ENCODE measurements around the gene SFR1.

SFR1 gene

DNA sequence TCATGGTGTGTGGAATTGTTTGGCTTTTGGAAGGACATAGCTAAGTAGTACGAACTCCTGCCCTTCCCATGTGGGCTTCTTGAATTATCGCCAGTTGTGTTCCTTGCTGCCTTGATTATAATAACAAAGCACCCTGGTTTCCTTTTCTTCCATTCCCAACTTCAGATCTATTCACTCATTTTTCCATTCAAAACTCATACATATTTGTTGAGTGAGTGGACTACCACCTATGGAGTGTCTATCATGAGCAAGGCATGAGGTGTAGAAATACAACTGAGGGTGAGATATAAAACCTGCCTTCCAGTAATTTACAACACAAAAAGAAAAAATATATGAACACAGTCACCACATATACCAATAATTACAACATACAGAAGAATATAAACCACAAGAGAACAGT, 31.4 kb upstream of the SFR1 start:
- Histone ChIP-seq H3K27me3 (ENCODE audit: control insufficient read depth in 1 of 2, insufficient read depth in 1 of 2, low read length in 2 of 2) (no peaks in the 10 kb centered on the region), H2AFZ (ENCODE audit: low read depth, low read length) (no peak overlapping the region), H3K36me3 (ENCODE audit: control insufficient read depth in 1 of 2, insufficient read depth in 2 of 2, low read depth in 1 of 2, low read length in 2 of 2) (no peaks in the 10 kb centered on the region), H2BK5ac (ENCODE audit: low read depth, low read length, poor library complexity, severe bottlenecking) (no peak overlapping the region), H3K4me3 (ENCODE audit: insufficient read depth in 1 of 2, low read depth in 1 of 2, low read length in 2 of 2) (no peak overlapping the region), H3K79me1 (replicated peaks; ENCODE audit: low read length, poor library complexity, severe bottlenecking) (no peaks in the 10 kb centered on the region), H3K4me2 (ENCODE audit: low read length, poor library complexity, severe bottlenecking) (no peak overlapping the region), H4K91ac (ENCODE audit: low read length) (no peak overlapping the region), H3K9me3 (ENCODE audit: control insufficient read depth, low read length) (peaks cover 23% of the 10 kb centered on the region), H3K18ac (ENCODE audit: low read depth in 1 of 2, low read length in 2 of 2) (no peak overlapping the region), H3K27ac (ENCODE audit: low read length, poor library complexity, severe bottlenecking) (peak overlapping the region; percentile 36), H3K9ac (ENCODE audit: low read length) (no peak overlapping the region), H2AK5ac (ENCODE audit: low read length, severe bottlenecking) (no peak overlapping the region), H3K23ac (ENCODE audit: low read length in 2 of 2) (no peak overlapping the region), H3K4ac (ENCODE audit: low read depth in 1 of 2, low read length in 2 of 2) (no peak overlapping the region), H3K14ac (ENCODE audit: low read length in 2 of 2) (no peak overlapping the region), H4K8ac (ENCODE audit: low read length) (no peak overlapping the region), H3K4me1 (ENCODE audit: control insufficient read depth, insufficient read depth, low read depth, low read length) (peaks cover 6% of the 10 kb centered on the region), H2BK15ac (ENCODE audit: low read depth, poor library complexity, severe bottlenecking) (no peak overlapping the region), H2BK12ac (ENCODE audit: low read length in 2 of 2) (no peak overlapping the region), H2BK120ac (ENCODE audit: low read depth, low read length) (no peak overlapping the region)
- WGBS: 77% methylated on average over 2 of the region's 2 CpGs
- DNase-seq: no peak

DNA sequence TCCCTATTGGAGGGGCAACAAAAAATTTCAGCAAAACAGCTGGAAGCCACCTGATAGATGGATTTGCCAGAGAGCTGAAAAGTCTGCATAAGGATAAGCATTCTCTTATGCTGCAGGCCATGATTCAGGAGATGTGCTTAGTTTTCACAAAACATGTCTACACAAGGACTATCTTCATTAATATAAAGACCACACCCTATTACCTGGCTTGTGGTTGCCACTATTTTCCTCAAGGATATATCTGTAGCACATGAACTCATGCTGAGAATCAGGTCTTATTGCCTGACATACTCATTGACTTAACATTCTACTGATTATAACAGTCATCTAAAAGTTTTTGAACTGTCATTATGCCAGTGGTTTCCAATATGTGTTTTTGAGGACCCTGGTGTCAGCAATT, 29.2 kb upstream of the SFR1 start:
- Histone ChIP-seq H3K4me3 (ENCODE audit: insufficient read depth in 1 of 2, low read depth in 1 of 2, low read length in 2 of 2) (peak overlapping the region in 1 of 2 experiments; percentile 41), H2BK5ac (ENCODE audit: low read depth, low read length, poor library complexity, severe bottlenecking) (no peak overlapping the region), H3K27ac (ENCODE audit: low read length, poor library complexity, severe bottlenecking) (no peak overlapping the region), H2BK12ac (ENCODE audit: low read length in 2 of 2) (no peak overlapping the region), H4K91ac (ENCODE audit: low read length) (no peak overlapping the region), H3K4me2 (ENCODE audit: low read length, poor library complexity, severe bottlenecking) (no peak overlapping the region), H3K14ac (ENCODE audit: low read length in 2 of 2) (no peak overlapping the region), H3K36me3 (ENCODE audit: control insufficient read depth in 1 of 2, insufficient read depth in 2 of 2, low read depth in 1 of 2, low read length in 2 of 2) (no peaks in the 10 kb centered on the region), H2AK5ac (ENCODE audit: low read length, severe bottlenecking) (no peak overlapping the region), H2BK15ac (ENCODE audit: low read depth, poor library complexity, severe bottlenecking) (no peak overlapping the region), H3K9ac (ENCODE audit: low read length) (no peak overlapping the region), H3K79me1 (replicated peaks; ENCODE audit: low read length, poor library complexity, severe bottlenecking) (no peaks in the 10 kb centered on the region), H3K18ac (ENCODE audit: low read depth in 1 of 2, low read length in 2 of 2) (no peak overlapping the region), H3K23ac (ENCODE audit: low read length in 2 of 2) (no peak overlapping the region), H3K9me3 (ENCODE audit: control insufficient read depth, low read length) (peaks cover 30% of the 10 kb centered on the region), H2BK120ac (ENCODE audit: low read depth, low read length) (no peak overlapping the region), H3K4ac (ENCODE audit: low read depth in 1 of 2, low read length in 2 of 2) (no peak overlapping the region), H3K27me3 (ENCODE audit: control insufficient read depth in 1 of 2, insufficient read depth in 1 of 2, low read length in 2 of 2) (no peaks in the 10 kb centered on the region), H4K8ac (ENCODE audit: low read length) (no peak overlapping the region), H3K4me1 (ENCODE audit: control insufficient read depth, insufficient read depth, low read depth, low read length) (peaks cover 2% of the 10 kb centered on the region), H2AFZ (ENCODE audit: low read depth, low read length) (no peak overlapping the region)
- DNase-seq: no peak

DNA sequence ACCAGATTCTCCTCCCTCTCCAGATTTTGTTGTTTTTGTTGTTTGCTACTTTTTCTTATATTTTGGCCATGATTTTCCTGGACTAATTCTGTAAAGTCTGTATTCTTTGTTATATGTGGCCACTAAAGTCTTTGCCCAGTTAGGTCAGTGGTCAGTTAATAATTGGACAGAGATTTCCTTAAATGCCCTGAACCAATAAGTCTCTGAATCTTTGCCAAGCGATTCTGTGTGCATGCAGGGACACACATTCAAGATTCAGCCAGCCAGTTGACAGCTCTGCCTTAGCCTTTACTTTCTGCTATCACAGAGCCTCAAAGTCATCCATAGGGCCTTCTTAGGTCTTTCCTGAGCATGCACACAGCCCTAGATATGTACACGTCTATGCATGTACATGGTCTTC, 25.3 kb upstream of the SFR1 start:
- Histone ChIP-seq H3K9me3 (ENCODE audit: control insufficient read depth, low read length) (peaks cover 22% of the 10 kb centered on the region), H3K14ac (ENCODE audit: low read length in 2 of 2) (no peak overlapping the region), H3K4me2 (ENCODE audit: low read length, poor library complexity, severe bottlenecking) (no peak overlapping the region), H3K27me3 (ENCODE audit: control insufficient read depth in 1 of 2, insufficient read depth in 1 of 2, low read length in 2 of 2) (no peaks in the 10 kb centered on the region), H3K18ac (ENCODE audit: low read depth in 1 of 2, low read length in 2 of 2) (no peak overlapping the region), H3K4ac (ENCODE audit: low read depth in 1 of 2, low read length in 2 of 2) (no peak overlapping the region), H2BK15ac (ENCODE audit: low read depth, poor library complexity, severe bottlenecking) (no peak overlapping the region), H3K79me1 (replicated peaks; ENCODE audit: low read length, poor library complexity, severe bottlenecking) (no peaks in the 10 kb centered on the region), H3K9ac (ENCODE audit: low read length) (no peak overlapping the region), H3K4me1 (ENCODE audit: control insufficient read depth, insufficient read depth, low read depth, low read length) (no peaks in the 10 kb centered on the region), H2AFZ (ENCODE audit: low read depth, low read length) (no peak overlapping the region), H4K91ac (ENCODE audit: low read length) (no peak overlapping the region), H2BK120ac (ENCODE audit: low read depth, low read length) (no peak overlapping the region), H3K36me3 (ENCODE audit: control insufficient read depth in 1 of 2, insufficient read depth in 2 of 2, low read depth in 1 of 2, low read length in 2 of 2) (no peaks in the 10 kb centered on the region), H3K4me3 (ENCODE audit: insufficient read depth in 1 of 2, low read depth in 1 of 2, low read length in 2 of 2) (no peak overlapping the region), H4K8ac (ENCODE audit: low read length) (no peak overlapping the region), H3K27ac (ENCODE audit: low read length, poor library complexity, severe bottlenecking) (no peak overlapping the region), H2AK5ac (ENCODE audit: low read length, severe bottlenecking) (no peak overlapping the region), H2BK12ac (ENCODE audit: low read length in 2 of 2) (no peak overlapping the region), H3K23ac (ENCODE audit: low read length in 2 of 2) (no peak overlapping the region), H2BK5ac (ENCODE audit: low read depth, low read length, poor library complexity, severe bottlenecking) (no peak overlapping the region)
- no peak for DNase-seq
- WGBS: 89% methylated on average over 2 of the region's 2 CpGs

- H4K8ac ChIP-seq (ENCODE audit: low read length): no peak overlapping the region
- no peak overlapping the region for H2BK120ac ChIP-seq (ENCODE audit: low read depth, low read length)
- no peak overlapping the region for H3K4ac ChIP-seq (ENCODE audit: low read depth in 1 of 2, low read length in 2 of 2)
- no peak overlapping the region for H3K14ac ChIP-seq (ENCODE audit: low read length in 2 of 2)
- H3K18ac ChIP-seq (ENCODE audit: low read depth in 1 of 2, low read length in 2 of 2): no peak overlapping the region
- no peak overlapping the region for H3K23ac ChIP-seq (ENCODE audit: low read length in 2 of 2)
- H3K79me1 ChIP-seq (replicated peaks; ENCODE audit: low read length, poor library complexity, severe bottlenecking): no peaks in the 10 kb centered on the region
- H2BK15ac ChIP-seq (ENCODE audit: low read depth, poor library complexity, severe bottlenecking): no peak overlapping the region
- H2AK5ac ChIP-seq (ENCODE audit: low read length, severe bottlenecking): no peak overlapping the region
- H3K9ac ChIP-seq (ENCODE audit: low read length): no peak overlapping the region
- H2AFZ ChIP-seq (ENCODE audit: low read depth, low read length): no peak overlapping the region
- H3K4me2 ChIP-seq (ENCODE audit: low read length, poor library complexity, severe bottlenecking): no peak overlapping the region
- no peak overlapping the region for H2BK12ac ChIP-seq (ENCODE audit: low read length in 2 of 2)
- no peaks in the 10 kb centered on the region for H3K27me3 ChIP-seq (ENCODE audit: control insufficient read depth in 1 of 2, insufficient read depth in 1 of 2, low read length in 2 of 2)
- no CpG with 5 or more reads among the region's 4 CpGs for WGBS
- H3K4me1 ChIP-seq (ENCODE audit: control insufficient read depth, insufficient read depth, low read depth, low read length): no peaks in the 10 kb centered on the region
- no peak overlapping the region for H3K27ac ChIP-seq (ENCODE audit: low read length, poor library complexity, severe bottlenecking)
- no peak overlapping the region for H4K91ac ChIP-seq (ENCODE audit: low read length)
- no peak overlapping the region for H2BK5ac ChIP-seq (ENCODE audit: low read depth, low read length, poor library complexity, severe bottlenecking)
- DNase-seq: no peak
- H3K9me3 ChIP-seq (ENCODE audit: control insufficient read depth, low read length): peaks cover 11% of the 10 kb centered on the region
- H3K36me3 ChIP-seq (ENCODE audit: control insufficient read depth in 1 of 2, insufficient read depth in 2 of 2, low read depth in 1 of 2, low read length in 2 of 2): no peaks in the 10 kb centered on the region
- H3K4me3 ChIP-seq (ENCODE audit: insufficient read depth in 1 of 2, low read depth in 1 of 2, low read length in 2 of 2): no peak overlapping the region
These were observed 23.5 kb upstream of the SFR1 start for GRCh38 chr10:104098358-104098925.
